IMR-90 (cell line): ENCODE data around the gene PRTG.

Source experiments
- CEBPB ChIP-seq: IDR thresholded peaks from 2 replicates; pipeline ENCODE4 v1.6.1; 2012; ENCODE audit warnings: low read depth, low read length, improper control_type of control experiment
- CTCF ChIP-seq: conservative IDR thresholded peaks from 2 replicates; pipeline ENCODE4 v1.5.1; 2012; ENCODE audit warnings: mild to moderate bottlenecking, low read depth, low read length, improper control_type of control experiment
- POLR2A ChIP-seq: IDR thresholded peaks from 2 replicates; pipeline ENCODE4 v1.6.1; 2012; ENCODE audit warnings: mild to moderate bottlenecking, low read depth, low read length
- RFX5 ChIP-seq: IDR thresholded peaks from 2 replicates; pipeline ENCODE4 v1.8.0; 2012; ENCODE audit warnings: low read depth, mild to moderate bottlenecking, low read length, moderate library complexity
- SMC3 ChIP-seq: fragments of 150-350 bp; IDR thresholded peaks from 2 replicates; pipeline ENCODE4 v1.6.1; 2016; ENCODE audit warnings: low read depth, mild to moderate bottlenecking, antibody characterized with exemption, low read length, moderate library complexity
- USF2 ChIP-seq: fragments of 150-350 bp; IDR thresholded peaks from 2 replicates; pipeline ENCODE4 v1.6.1; 2017; ENCODE audit warnings: mild to moderate bottlenecking, antibody characterized with exemption, low read length, low read depth

- TF ChIP-seq CTCF, result no peak
- TF ChIP-seq RFX5, result no peak
- TF ChIP-seq POLR2A, result no peak
- TF ChIP-seq CEBPB, result no peak
- no peak for TF ChIP-seq USF2
- no peak for TF ChIP-seq SMC3
Measured at GRCh38 chr15:55766676-55767075, 23.7 kb upstream of the PRTG start.
